ENCODE results near the gene LCN10. TPM values are rescaled to one million over a fixed set of nuclear protein-coding genes. Genes with fewer than 3 reads are reported as not detected.
"Not testable (repeated sequence)": the region's sequence is repeated elsewhere in the genome, so short reads cannot be mapped to it uniquely, and the experiment has no call there.

LCN10 gene
- total RNA-seq, 1 donor from 2014 or later, result not detected

DNA sequence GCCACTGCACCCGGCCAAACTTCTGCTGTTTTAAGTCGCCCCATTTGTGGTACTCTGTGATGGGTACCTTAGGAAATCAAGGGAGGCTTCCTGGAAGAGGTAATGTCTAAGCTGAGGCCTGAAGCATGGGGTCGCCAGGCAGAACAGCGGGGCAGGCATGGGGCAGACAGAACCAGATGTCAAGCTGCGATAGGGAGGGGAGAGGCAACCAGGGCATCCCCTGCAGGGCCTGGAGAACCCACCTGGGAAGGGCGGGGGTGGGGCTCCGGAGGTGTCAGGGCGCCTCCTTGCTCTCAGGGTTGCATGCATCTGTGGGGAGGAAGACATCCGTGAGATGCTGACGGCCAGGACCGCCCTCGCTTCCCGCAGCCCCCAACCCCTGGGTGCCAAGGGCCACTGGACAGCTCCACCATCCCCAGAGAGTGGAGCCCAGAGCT lies 18.8 kb upstream of the LCN10 start:
- Mint-ChIP-seq H3K27me3 (ENCODE audit: low read depth) (no peaks in the 10 kb centered on the region), H3K27ac (ENCODE audit: unreplicated experiment) (no peak overlapping the region), H3K4me3 (ENCODE audit: unreplicated experiment) (no peak overlapping the region), H3K4me1 (ENCODE audit: low read depth) (peaks cover 3% of the 10 kb centered on the region), H3K9me3 (ENCODE audit: low read depth) (no peaks in the 10 kb centered on the region), H3K36me3 (ENCODE audit: low read depth) (no peaks in the 10 kb centered on the region)
- peak; percentile 62 for DNase-seq (ENCODE audit: low spot score)
- TF ChIP-seq, protein P1, sequence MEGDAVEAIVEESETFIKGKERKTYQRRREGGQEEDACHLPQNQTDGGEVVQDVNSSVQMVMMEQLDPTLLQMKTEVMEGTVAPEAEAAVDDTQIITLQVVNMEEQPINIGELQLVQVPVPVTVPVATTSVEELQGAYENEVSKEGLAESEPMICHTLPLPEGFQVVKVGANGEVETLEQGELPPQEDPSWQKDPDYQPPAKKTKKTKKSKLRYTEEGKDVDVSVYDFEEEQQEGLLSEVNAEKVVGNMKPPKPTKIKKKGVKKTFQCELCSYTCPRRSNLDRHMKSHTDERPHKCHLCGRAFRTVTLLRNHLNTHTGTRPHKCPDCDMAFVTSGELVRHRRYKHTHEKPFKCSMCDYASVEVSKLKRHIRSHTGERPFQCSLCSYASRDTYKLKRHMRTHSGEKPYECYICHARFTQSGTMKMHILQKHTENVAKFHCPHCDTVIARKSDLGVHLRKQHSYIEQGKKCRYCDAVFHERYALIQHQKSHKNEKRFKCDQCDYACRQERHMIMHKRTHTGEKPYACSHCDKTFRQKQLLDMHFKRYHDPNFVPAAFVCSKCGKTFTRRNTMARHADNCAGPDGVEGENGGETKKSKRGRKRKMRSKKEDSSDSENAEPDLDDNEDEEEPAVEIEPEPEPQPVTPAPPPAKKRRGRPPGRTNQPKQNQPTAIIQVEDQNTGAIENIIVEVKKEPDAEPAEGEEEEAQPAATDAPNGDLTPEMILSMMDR (IDR thresholded peaks at IDR 0.05), result no peak

DNA sequence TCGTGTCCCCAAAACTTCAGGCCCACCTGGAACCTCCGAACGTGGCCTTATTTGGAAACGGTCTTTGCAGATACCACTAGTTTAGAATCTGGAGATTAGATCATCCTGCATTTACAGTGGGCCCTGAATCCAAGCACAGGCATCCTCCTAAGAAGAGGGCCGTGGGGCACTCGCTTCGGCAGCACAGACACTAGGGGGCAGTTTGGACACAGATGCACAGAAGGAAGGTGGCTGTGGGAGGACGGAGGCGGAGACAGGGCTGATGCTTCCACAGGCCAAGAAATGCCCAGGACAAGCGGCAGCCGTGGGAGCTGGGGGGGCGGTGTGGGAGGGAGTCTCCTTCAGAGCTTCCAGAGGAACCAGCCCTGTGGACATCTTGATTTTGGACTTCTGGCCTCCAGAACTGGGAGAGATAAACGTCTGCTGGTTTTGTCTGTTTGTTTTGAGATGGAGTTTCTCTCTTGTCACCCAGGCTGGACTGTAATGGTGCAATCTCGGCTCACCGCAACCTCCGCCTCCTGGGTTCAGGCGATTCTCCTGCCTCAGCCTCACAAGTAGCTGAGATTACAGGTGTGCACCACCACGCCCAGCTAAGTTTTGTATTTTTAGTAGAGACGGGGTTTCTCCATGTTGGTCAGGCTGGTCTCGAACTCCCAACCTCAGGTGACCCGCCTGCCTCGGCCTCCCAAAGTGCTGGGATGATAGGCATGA lies 18.2 kb upstream of the LCN10 start:
- TF ChIP-seq, protein P1 (IDR thresholded peaks at IDR 0.05), result peak; percentile 78
- H3K27ac Mint-ChIP-seq (ENCODE audit: unreplicated experiment); H3K9me3 Mint-ChIP-seq (ENCODE audit: low read depth); H3K36me3 Mint-ChIP-seq (ENCODE audit: low read depth); H3K27me3 Mint-ChIP-seq (ENCODE audit: low read depth); H3K4me3 Mint-ChIP-seq (ENCODE audit: unreplicated experiment); H3K4me1 Mint-ChIP-seq (ENCODE audit: low read depth): not testable (repeated sequence)
- DNase-seq (ENCODE audit: low spot score), result peak; percentile 80

DNA sequence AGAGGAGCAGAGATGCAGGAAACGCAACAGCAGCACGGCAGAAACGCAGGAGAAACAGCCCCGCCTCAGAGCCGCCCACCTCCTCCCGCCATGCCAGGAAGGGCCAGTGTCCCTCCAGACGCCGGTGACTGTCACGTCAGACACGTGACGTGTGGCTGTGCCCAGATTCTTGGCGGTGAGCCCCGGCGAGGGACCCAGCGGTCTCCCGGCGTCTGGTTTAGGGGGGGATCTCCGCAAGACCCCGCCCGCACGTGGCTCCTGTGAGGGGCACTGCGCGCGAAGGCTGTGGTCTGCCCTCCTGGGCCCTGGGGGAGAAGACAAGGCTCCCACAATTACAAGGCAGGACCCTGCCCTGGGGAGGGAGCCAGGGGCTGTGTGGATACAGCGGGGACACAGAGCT lies 17.7 kb upstream of the LCN10 start:
- Mint-ChIP-seq H3K4me1 (ENCODE audit: low read depth) (peaks cover 3% of the 10 kb centered on the region), H3K27me3 (ENCODE audit: low read depth) (no peaks in the 10 kb centered on the region), H3K9me3 (ENCODE audit: low read depth) (peaks cover 5% of the 10 kb centered on the region), H3K36me3 (ENCODE audit: low read depth) (no peaks in the 10 kb centered on the region), H3K4me3 (ENCODE audit: unreplicated experiment) (no peak overlapping the region), H3K27ac (ENCODE audit: unreplicated experiment) (no peak overlapping the region)
- peak; percentile 91 for DNase-seq (ENCODE audit: low spot score)
- TF ChIP-seq, protein P1 (IDR thresholded peaks at IDR 0.05), result no peak

DNA sequence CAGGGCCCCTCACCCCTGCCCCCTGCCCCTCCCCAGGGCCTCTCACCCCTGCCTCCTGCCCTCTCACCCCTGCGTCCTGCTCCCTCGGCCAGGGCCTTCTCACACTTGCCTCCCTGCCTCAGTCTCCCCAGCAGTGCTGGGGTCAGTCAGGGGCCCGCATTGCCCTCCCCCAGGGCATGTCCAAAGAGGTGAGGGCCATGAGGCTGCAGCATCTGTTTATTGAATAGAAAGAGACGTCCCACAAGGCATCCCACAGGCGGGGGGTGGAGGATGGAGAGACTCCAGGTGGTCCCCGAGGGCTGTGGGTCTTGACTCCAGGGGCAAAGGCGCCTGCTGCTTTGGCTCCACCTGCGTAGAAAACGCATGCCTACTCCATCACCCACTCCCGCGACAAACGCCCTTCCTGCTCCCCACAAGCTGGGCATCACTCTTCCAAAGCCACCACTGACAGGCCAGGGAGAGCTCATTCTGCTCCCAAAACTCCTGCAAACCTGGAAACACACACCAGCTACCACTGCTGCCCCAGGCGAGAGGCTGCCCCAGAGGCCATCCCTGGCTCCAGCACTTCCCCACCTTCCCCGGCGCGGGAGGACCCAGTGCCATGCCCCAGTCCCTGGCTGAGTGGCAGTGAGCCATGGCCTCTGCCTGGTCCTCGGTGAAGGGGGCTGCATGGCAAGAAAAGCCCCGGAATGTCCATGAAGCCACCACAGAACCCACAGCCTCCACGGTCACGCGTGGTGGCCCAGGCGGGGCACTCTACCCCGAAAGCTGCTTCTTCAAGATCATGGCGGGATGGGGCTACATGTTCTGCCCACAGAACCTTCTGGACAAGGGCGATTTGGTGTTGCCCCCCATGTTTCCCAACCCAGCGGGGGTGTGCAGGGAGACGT lies 16.9 kb upstream of the LCN10 start:
- H3K36me3 Mint-ChIP-seq (ENCODE audit: low read depth), result no peaks in the 10 kb centered on the region
- TF ChIP-seq, protein P1 (IDR thresholded peaks at IDR 0.05), result no peak
- H3K4me3 Mint-ChIP-seq (ENCODE audit: unreplicated experiment), result no peak overlapping the region
- H3K4me1 Mint-ChIP-seq (ENCODE audit: low read depth), result peaks cover 3% of the 10 kb centered on the region
- DNase-seq (ENCODE audit: low spot score), result peak; percentile 71
- H3K27me3 Mint-ChIP-seq (ENCODE audit: low read depth), result no peaks in the 10 kb centered on the region
- no peak overlapping the region for H3K27ac Mint-ChIP-seq (ENCODE audit: unreplicated experiment)
- H3K9me3 Mint-ChIP-seq (ENCODE audit: low read depth), result peaks cover 6% of the 10 kb centered on the region

DNA sequence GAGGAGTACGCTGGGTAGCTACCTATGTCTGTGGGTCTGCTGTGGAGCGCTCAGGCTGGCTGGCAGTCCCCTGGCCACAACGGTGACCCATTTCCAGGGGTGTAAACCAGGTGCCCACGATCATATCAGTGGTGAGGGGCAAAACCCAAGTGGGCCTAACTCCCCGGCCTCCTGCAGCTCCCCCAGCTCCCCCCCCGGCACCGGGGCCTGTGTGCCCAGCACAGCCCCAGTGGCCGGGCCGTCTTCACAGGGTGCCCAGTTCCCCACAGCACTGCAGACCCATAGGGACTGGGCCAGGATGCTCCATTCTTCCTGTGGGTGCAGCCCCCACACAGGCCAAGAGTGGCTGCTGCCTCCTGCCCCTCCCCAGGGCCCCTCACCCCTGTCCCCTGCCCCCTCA lies 16.3 kb upstream of the LCN10 start:
- Mint-ChIP-seq H3K27ac (ENCODE audit: unreplicated experiment) (no peak overlapping the region), H3K27me3 (ENCODE audit: low read depth) (no peaks in the 10 kb centered on the region), H3K36me3 (ENCODE audit: low read depth) (no peaks in the 10 kb centered on the region), H3K4me3 (ENCODE audit: unreplicated experiment) (no peak overlapping the region), H3K4me1 (ENCODE audit: low read depth) (peaks cover 3% of the 10 kb centered on the region), H3K9me3 (ENCODE audit: low read depth) (peaks cover 6% of the 10 kb centered on the region)
- TF ChIP-seq, protein P1 (IDR thresholded peaks at IDR 0.05), result no peak
- DNase-seq (ENCODE audit: low spot score), result no peak

Data from chondrocyte (in vitro differentiated cells).